Activated T-cell treated with anti-CD3 and anti-CD28 coated beads, Interleukin-2, amount 50 U/mL, for 4 hours (primary cell): ENCODE data around the gene BMP5. TPM values are rescaled to one million over a fixed set of nuclear protein-coding genes. Genes with fewer than 3 reads are reported as not detected.

ENCODE experiments used
- ATAC-seq, 2 donors: fragments of 200-7000 bp; cut with Tn5 transposase; one replicate each; pipeline ENCODE4 v1.10.0; 2021
- DNase-seq: peaks from one replicate; pipeline ENCODE4 v3.0.0-alpha.2; 2020
- H3K27me3 Mint-ChIP-seq: one replicate; pipeline ENCODE4 v1.8.0; 2021; ENCODE audit warnings: low read depth, mixed read lengths
- H3K36me3 Mint-ChIP-seq: one replicate; pipeline ENCODE4 v1.8.0; 2022; ENCODE audit warnings: mixed read lengths; ENCODE audit not compliant: insufficient read depth
- H3K4me1 Mint-ChIP-seq: one replicate; pipeline ENCODE4 v1.8.0; 2021; ENCODE audit warnings: low read depth, mixed read lengths
- H3K4me3 Mint-ChIP-seq: one replicate; pipeline ENCODE4 v1.8.0; 2021; ENCODE audit warnings: mild to moderate bottlenecking, moderate library complexity, mixed read lengths
- H3K9me3 Mint-ChIP-seq: one replicate; pipeline ENCODE4 v1.8.0; 2021; ENCODE audit warnings: mixed read lengths
- total RNA-seq, 3 donors: library from RNA; stranded (reverse); gene quantifications; one replicate each; pipeline ENCODE4 v1.2.1, GENCODE V29; 2021

Gene BMP5
- total RNA-seq, 3 donors from 2014 or later, result not detected

DNA sequence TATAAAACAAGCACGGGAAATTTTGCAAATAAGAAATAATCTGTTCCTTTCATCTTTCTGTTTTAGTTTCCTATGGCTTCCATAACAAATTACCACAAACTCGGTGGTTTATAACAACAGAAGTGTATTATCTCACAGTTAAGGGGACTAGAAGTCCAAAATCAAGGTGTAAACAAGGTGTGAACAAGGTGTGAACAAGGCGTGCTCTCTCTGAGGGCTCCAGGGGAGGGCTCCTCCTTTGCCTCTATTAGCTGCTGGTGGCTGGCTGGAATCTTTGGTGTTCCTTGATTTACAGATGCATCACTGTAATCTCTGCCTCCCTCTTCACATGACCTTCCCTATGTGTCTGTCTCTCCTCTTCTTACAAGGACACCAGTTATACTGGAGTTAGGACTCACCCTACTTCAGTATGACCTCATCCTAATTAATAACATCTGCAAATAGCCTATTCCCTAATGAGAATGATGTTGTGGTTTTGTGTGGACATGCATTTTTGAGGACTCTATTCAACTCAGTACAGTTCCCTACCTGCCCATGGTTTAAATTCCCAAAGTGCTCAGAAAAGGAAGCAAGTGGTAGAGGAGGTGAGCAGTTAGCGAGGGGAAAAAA is 17.5 kb upstream of the BMP5 start:
- Mint-ChIP-seq H3K27me3 (no peaks in the 10 kb centered on the region), H3K9me3 (peaks cover 7% of the 10 kb centered on the region), H3K4me3 (no peak overlapping the region), H3K36me3 (no peaks in the 10 kb centered on the region), H3K4me1 (no peaks in the 10 kb centered on the region)
- no peak for ATAC-seq
- no peak for DNase-seq

DNA sequence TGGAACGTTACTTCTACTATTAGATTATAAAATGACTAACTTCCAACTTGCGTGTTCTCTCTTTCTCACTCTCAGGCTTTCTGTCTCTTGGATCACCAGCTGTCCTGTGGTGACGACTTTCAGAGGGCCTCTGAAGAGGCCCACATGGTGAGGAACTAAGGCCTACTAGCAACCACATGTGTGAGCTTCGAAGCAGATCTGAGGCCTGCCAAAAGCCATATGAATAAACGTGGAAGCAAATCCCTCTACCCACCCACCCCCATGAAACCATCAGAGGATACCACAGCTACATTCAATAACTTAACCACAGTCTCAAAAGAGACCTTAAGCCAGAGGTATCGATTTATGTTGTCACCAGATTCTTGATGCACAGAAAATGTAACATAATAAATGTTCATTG is 13.5 kb upstream of the BMP5 start:
- H3K4me1 Mint-ChIP-seq, result no peaks in the 10 kb centered on the region
- ATAC-seq (no peak), DNase-seq (no peak)
- no peak overlapping the region for H3K4me3 Mint-ChIP-seq
- no peaks in the 10 kb centered on the region for H3K27me3 Mint-ChIP-seq
- peaks cover 5% of the 10 kb centered on the region for H3K9me3 Mint-ChIP-seq
- no peaks in the 10 kb centered on the region for H3K36me3 Mint-ChIP-seq

DNA sequence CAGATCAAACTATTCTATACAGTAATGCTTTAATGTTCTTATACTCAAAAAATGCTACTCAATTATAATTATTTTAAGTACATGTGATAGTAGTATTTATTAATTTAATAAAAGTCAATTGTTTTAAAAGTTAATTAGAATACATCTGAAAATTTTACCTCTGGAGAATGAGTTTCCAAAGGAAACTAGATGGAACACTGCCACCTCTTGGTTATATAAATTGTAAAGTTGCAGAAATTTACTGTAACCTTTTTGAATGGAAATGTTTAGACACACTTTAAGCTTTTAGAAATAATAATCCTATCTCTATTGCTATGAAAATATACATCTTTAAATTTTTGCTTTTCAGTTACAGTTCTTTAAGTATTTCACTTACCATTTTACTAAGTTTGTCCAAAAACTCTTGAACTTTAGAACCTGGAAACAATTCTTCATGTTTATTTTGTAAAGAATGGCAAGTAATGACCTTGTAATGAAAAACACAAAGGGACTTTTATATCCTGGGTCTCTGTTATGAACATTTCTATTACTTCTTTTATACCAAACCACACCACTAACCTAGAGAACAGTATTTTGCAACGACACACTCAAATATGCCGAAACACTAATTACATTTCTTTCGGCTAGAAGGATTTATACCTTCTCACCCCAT is 10.9 kb upstream of the BMP5 start:
- Mint-ChIP-seq H3K36me3 (no peaks in the 10 kb centered on the region), H3K4me3 (no peak overlapping the region), H3K27me3 (no peaks in the 10 kb centered on the region)

DNA sequence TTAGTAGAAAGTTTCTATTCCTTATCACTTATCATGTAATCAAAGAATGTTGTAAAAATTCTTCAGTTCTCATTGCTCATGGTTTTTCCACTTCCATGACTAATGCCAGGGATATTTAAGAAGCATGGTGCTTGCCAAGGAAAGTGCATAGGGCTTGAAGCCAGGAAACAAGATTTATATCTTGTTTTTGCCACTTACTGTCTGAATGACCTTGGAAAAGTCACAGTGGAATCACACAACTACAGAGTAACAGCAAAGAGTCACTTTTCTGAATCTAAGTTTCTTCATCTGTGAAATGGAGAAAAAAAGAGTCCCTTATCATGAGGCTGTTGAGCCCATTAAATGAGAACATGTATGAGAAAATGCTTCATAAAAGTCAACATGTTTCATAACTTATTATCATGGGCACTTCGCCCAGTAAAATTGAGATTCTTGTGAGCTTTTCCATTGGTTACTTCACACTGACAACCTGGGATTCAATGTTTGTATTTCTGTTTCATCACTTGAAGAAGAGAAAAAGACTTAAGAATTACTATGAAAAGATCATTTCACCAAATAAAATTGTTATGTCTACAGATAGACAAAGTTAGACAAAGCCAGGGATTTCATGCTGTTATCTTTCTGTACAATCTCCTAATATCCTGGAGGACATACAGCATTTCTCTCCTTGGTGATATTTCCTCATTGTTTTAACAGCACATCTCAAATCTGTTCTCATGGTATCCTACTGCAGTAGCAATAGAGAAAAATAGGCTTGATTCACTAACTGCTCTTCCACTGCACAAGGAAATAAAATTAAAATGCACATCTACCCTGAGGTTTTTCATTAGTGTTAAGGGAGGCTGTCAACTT is 7.6 kb upstream of the BMP5 start:
- H3K4me1 Mint-ChIP-seq, result no peaks in the 10 kb centered on the region
- no peaks in the 10 kb centered on the region for H3K27me3 Mint-ChIP-seq
- ATAC-seq (no peak), DNase-seq (no peak)
- no peak overlapping the region for H3K4me3 Mint-ChIP-seq
- H3K9me3 Mint-ChIP-seq, result peaks cover 10% of the 10 kb centered on the region
- no peaks in the 10 kb centered on the region for H3K36me3 Mint-ChIP-seq

More for the DNA sequence above, 10.9 kb upstream of the BMP5 start:
- Mint-ChIP-seq H3K9me3 (peaks cover 10% of the 10 kb centered on the region), H3K4me1 (no peaks in the 10 kb centered on the region)
- ATAC-seq (no peak), DNase-seq (no peak)

DNA sequence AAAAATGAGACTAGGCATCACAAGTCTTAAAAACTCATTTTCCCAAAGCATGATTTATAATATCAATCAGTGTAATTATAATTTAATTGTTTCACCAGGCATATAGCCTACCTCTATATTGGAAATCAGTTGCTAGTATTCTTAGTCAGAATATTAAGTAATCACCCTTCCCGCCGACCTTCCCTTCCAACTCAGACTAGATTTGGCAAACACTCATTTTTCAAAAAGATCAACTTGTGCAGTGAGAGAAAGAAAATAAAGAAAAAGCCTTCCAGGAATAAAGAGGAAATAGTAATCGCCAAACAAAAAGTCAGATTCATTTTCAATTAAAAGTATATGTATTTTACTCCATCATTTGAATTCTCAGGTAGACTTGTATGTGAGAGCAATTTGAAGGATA is 1.9 kb upstream of the BMP5 start:
- H3K27me3 Mint-ChIP-seq, result no peaks in the 10 kb centered on the region

DNA sequence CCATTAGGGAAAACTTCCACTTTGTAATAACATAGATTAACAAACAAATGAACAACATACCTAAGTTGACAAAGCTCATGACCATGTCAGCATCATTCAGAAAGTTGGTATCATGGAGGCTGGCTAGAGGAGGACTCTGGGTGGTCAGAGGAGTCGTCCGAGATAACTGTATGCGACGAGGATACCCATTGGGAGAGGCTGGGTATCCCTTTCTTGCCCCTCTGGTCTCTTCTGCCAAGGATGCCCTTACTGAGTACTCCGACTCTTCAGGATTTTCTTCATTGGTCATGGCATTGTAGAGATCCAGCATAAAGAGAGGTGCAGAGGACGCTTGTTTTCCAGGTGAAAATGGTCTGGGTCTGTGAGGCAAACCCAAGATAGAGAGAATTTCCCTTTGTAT is 1.1 kb downstream of the BMP5 start:
- Mint-ChIP-seq H3K36me3 (no peaks in the 10 kb centered on the region), H3K4me3 (no peak overlapping the region), H3K9me3 (peaks cover 4% of the 10 kb centered on the region), H3K27me3 (no peaks in the 10 kb centered on the region), H3K4me1 (no peaks in the 10 kb centered on the region)
- no peak for ATAC-seq
- no peak for DNase-seq

More for the DNA sequence above, 1.9 kb upstream of the BMP5 start:
- Mint-ChIP-seq H3K4me1 (no peaks in the 10 kb centered on the region), H3K4me3 (no peak overlapping the region), H3K36me3 (no peaks in the 10 kb centered on the region), H3K9me3 (peaks cover 8% of the 10 kb centered on the region)
- no peak for DNase-seq
- ATAC-seq, result no peak

DNA sequence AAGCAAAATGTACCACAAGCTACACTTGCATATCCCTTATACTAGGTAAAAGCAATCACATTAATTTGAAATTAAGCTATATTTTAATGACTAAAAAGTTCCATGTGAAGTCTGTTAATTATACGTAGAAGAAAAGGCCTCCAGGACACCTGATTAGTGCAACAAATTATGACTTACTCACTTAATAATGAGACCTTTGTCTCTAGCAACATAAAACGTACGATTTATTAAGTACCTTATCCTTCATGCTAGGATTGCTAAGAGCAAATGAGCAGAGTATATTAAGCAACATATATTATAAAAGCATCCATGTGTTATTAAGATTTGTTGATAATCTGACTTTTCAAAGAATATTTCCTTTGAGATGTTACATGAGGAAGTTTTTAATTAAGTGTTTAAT is 2.5 kb downstream of the BMP5 start:
- no peak overlapping the region for H3K4me3 Mint-ChIP-seq
- H3K36me3 Mint-ChIP-seq, result no peaks in the 10 kb centered on the region
- ATAC-seq, result no peak
- peaks cover 4% of the 10 kb centered on the region for H3K9me3 Mint-ChIP-seq
- no peaks in the 10 kb centered on the region for H3K27me3 Mint-ChIP-seq
- no peak for DNase-seq
- no peaks in the 10 kb centered on the region for H3K4me1 Mint-ChIP-seq

DNA sequence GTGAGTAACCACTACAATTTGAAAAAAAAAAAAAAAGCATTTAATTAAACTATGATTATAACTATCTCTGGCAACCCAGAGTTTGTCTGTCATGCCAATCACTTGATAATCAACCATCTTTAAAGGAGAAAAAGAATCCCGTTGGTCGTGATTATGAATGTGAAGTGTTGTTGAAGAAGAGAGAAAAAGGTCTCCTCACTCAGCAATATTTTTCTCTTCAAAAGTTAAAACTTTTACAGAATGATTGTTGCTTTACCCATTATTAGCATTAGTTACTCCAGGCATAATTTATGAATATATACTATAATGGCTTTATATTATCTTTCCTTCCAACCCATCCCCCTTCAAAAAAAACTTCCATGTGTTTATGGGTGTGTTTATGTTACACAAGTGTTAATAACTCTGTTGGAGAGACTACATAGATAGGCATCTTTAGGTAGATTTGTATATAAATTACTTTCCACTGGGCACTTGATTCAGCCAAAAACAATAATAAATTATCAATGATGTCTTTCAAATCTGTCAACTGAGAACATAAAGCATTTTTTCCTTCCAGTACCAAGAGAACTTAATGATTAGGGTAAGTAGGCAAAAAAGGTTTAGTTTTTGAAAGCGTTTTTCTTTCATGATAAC is 5.1 kb downstream of the BMP5 start:
- no peak for ATAC-seq

DNA sequence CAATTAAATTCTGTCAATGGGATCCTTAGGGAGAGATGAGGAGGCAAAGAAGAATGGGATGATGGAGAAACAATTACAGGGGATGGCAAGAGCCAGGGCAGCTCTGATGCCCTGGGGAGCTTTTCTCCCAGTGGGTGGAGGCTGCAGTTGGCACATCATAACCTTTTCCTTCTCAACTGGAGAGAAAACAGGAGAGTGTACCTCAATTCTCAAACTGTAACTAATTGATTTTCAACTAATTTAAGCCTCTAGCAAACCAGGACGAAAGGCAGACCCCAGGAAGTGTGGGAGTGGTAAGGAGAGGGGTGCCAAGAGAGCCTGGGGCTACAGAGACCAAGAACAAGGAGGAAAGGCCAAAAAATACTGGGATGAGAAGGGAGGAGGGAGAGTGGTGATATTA is 5.7 kb downstream of the BMP5 start:
- no peaks in the 10 kb centered on the region for H3K27me3 Mint-ChIP-seq
- ATAC-seq, result no peak
- no peak for DNase-seq
- H3K4me3 Mint-ChIP-seq, result no peak overlapping the region
- no peaks in the 10 kb centered on the region for H3K4me1 Mint-ChIP-seq
- no peaks in the 10 kb centered on the region for H3K36me3 Mint-ChIP-seq
- no peaks in the 10 kb centered on the region for H3K9me3 Mint-ChIP-seq

More for the DNA sequence above, 5.1 kb downstream of the BMP5 start:
- DNase-seq, result no peak
- no peaks in the 10 kb centered on the region for H3K36me3 Mint-ChIP-seq
- no peaks in the 10 kb centered on the region for H3K27me3 Mint-ChIP-seq
- H3K4me1 Mint-ChIP-seq, result no peaks in the 10 kb centered on the region
- H3K9me3 Mint-ChIP-seq, result peaks cover 3% of the 10 kb centered on the region
- no peak overlapping the region for H3K4me3 Mint-ChIP-seq

DNA sequence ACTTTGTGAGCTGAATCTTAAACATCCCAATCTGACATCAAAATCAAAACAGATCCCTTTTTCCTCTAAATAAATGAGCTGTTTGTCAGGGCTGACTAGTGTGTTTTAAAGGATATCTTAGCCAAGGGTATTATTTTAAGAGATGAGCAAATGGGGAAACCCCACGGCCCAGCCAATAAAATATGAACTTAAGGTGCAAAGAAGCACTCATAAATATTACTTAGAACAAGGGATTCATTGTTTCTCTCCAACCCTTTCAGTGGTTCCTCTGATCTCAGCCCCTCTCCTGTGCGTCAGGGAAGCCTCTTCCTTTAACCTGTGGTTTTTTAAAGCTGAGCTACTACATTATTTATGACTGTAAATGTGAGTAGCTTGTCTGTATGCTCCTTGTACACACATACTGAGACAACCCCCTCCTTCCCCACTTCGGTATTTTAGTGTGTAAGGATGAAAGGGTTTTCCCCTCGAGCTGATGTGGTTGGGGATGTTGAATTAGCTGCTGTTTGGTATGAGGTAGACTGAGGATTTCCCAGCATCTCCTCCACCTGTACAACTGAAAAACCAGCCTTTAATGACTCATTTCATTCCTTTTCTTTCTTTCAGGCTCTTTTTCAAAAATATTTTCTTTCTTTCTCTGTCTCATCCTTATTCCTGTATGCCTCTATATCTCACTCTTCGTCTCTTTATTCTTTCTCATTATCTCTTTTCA is 6.5 kb downstream of the BMP5 start:
- no peaks in the 10 kb centered on the region for H3K9me3 Mint-ChIP-seq
- H3K36me3 Mint-ChIP-seq, result no peaks in the 10 kb centered on the region
- ATAC-seq (peak; percentile 71 to 77), DNase-seq (no peak)
- H3K4me3 Mint-ChIP-seq, result no peak overlapping the region
- H3K4me1 Mint-ChIP-seq, result no peaks in the 10 kb centered on the region
- H3K27me3 Mint-ChIP-seq, result no peaks in the 10 kb centered on the region

DNA sequence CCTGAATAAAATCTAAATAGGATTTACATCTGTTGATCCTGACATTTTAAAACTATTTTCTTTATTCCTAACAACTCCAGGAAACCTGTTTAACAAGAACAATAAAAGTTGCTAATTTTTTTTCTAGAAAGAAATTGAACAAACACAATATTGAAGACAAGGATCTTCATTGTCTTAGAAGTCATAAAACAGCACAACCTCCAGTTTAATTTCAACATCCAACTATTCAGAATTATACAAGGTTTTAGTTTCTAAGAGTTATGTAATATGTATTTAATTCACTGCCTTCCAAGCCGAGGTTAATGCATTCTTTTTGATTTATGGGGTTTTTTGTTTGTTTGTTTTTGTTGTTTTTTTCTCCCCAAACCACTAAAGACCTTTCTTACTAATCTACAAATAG is 7.2 kb downstream of the BMP5 start:
- H3K36me3 Mint-ChIP-seq, result no peaks in the 10 kb centered on the region
- no peak for ATAC-seq

DNA sequence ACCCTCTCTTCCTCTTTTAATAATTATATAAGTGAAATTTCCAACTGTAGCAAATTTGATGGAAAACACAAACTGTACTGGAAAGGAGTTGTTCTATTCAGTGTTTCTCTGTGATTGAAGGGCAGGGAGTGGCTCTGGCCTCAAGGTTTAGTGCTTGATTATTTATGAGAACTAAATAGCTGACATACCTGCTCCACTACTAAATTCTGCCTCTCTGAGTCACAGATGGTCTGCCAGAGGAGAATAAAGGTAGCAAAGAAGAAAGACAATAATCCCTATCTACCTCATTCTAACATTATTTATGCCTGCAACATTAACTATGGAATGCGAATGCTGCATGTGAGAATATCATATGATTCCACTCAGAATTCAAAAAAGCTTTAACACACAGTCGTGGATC is 9.3 kb downstream of the BMP5 start:
- H3K4me1 Mint-ChIP-seq, result no peaks in the 10 kb centered on the region
- DNase-seq (no peak), ATAC-seq (no peak)
- no peaks in the 10 kb centered on the region for H3K36me3 Mint-ChIP-seq
- no peaks in the 10 kb centered on the region for H3K9me3 Mint-ChIP-seq
- no peak overlapping the region for H3K4me3 Mint-ChIP-seq
- H3K27me3 Mint-ChIP-seq, result no peaks in the 10 kb centered on the region

More for the DNA sequence above, 7.2 kb downstream of the BMP5 start:
- Mint-ChIP-seq H3K27me3 (no peaks in the 10 kb centered on the region), H3K9me3 (no peaks in the 10 kb centered on the region), H3K4me3 (no peak overlapping the region), H3K4me1 (no peaks in the 10 kb centered on the region)
- DNase-seq, result no peak

DNA sequence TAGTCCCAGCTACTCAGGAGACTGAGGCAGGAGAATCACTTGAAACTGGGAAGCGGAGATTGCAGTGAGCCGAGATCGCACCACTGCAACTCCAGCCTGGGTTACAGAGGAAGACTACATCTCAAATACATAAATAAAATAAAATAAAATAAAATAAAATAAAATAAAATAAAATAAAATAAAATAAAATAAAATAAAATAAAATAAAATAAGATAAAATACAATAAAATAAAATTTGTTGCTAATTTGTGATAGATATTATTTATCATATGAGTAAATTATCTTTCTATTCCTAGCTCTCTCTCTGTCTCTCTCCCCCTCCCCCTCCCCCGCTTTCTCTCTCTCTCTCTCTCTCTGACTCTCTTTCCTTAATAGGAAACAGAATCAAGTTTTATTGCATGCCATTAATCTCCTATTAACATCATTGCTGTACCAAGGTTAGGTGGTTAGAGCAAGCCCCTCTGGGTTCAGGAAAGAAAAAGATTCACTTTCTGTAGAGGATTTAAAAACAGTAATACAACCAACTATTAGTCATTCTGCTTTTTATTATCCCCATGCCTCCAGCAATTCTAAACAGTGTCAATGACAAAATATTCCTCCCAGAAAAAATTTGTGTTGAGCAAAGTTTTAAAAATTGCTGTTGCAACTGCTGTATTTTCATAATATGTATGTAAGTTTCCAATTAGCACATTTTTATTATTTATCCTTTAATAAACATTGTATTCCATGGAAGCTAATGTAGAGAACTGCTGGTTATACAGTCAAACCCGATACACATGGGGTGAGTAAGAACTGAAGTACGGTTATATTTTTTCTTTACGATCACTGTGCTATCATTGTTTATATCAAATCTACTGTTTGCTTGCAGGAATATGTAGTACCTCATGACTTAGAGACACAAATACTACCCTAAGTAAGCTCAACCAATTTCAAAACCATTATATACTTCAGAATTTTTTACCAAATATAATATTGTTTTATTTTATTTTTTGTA is 22.1 kb downstream of the BMP5 start:
- Mint-ChIP-seq H3K4me3 (no peak overlapping the region), H3K9me3 (no peaks in the 10 kb centered on the region), H3K4me1 (no peaks in the 10 kb centered on the region), H3K36me3 (no peaks in the 10 kb centered on the region), H3K27me3 (no peaks in the 10 kb centered on the region)
- ATAC-seq (no peak), DNase-seq (no peak)
